HG03521 (cell line): ENCODE results near the gene LTA.

ENCODE experiments used
- ATAC-seq: cut with Tn5 transposase; IDR thresholded peaks from one replicate; pipeline ENCODE4 v1.9.1; 2021; ENCODE audit warnings: mild to moderate bottlenecking, moderate library complexity; ENCODE audit not compliant: unreplicated experiment

The LTA gene

GRCh38 chr6:31621991-31622390 is 49.9 kb downstream of the LTA start:
- ATAC-seq = no peak

GRCh38 chr6:31622684-31623091 is 50.6 kb downstream of the LTA start:
- no peak for ATAC-seq
